Measurements from ENCODE around the gene RGS21.

DNA sequence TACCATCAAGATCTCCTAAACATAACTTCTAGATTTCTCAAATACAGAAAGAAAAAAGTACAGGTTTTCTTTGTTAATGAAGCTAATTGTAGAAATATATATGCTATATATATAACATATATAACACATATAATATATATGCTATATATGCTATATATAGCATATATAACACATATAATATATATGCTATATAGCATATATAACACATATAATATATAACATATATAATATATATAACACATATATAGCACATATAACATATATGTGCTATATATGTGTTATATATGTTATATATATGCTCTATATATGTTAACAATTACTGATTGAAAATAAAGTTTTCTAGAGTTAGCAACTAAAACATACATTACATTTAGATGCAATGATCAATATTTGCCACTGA is 34.8 kb downstream of the RGS21 start:
- TF ChIP-seq CTCF (IDR thresholded peaks at IDR 0.05 in 2 of 3, conservative IDR thresholded peaks at IDR 0.05 in 1 of 3; ENCODE audit: borderline replicate concordance in 1 of 3, insufficient read depth in 1 of 3, low read depth in 2 of 3, low read length in 2 of 3) (no peak), CEBPB (IDR thresholded peaks at IDR 0.05; ENCODE audit: low read depth) (no peak), SIN3A (IDR thresholded peaks at IDR 0.05; ENCODE audit: low read depth) (no peak), EZH2phosphoT487 (IDR thresholded peaks at IDR 0.05; ENCODE audit: borderline replicate concordance) (no peak), ZBTB33 (IDR thresholded peaks at IDR 0.05; ENCODE audit: extremely low read depth, insufficient replicate concordance, low read length) (no peak), POLR2AphosphoS5 (IDR thresholded peaks at IDR 0.05; ENCODE audit: low read depth, low read length) (no peak), EZH2 (IDR thresholded peaks at IDR 0.05) (no peak)
- TF ChIP-seq, protein P1, sequence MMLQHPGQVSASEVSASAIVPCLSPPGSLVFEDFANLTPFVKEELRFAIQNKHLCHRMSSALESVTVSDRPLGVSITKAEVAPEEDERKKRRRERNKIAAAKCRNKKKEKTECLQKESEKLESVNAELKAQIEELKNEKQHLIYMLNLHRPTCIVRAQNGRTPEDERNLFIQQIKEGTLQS (IDR thresholded peaks at IDR 0.05) = no peak
